Measurements from ENCODE around the gene KCNMB1. TPM values are rescaled to one million over a fixed set of nuclear protein-coding genes. Genes with fewer than 3 reads are reported as not detected.

KCNMB1 gene
- total and polyA plus RNA-seq, 7 experiments from 2014 or later = 0.48 to 5.6 TPM; not detected in 5

Other genes starting within 250 kb of the KCNMB1 start
- not detected for gene C5orf58, start 156.4 kb downstream of the KCNMB1 start, total RNA-seq
- 1 to 10 TPM; 1.6 to 2.0 TPM for gene C5orf58, start 156.4 kb downstream of the KCNMB1 start, polyA plus RNA-seq
- 100 to 1,000 TPM; 291 to 414 (median 306) TPM for gene LCP2, start 91.6 kb downstream of the KCNMB1 start, total RNA-seq
- gene LCP2, start 91.6 kb downstream of the KCNMB1 start, polyA plus RNA-seq = 100 to 1,000 TPM; 189 to 295 TPM
- gene KCNIP1, start 114.7 kb upstream of the KCNMB1 start, total RNA-seq = not detected
- gene KCNIP1, start 114.7 kb upstream of the KCNMB1 start, polyA plus RNA-seq = not detected